Omental fat pad (tissue), 4 donors: ENCODE measurements around the gene XYLB. TPM values are rescaled to one million over a fixed set of nuclear protein-coding genes. Genes with fewer than 3 reads are reported as not detected.

Experiments used
- ATAC-seq: fragments of 150-250 bp; one replicate; pipeline ENCODE4 v1.9.1; 2016; ENCODE audit warnings: mild to moderate bottlenecking, moderate library complexity; ENCODE audit not compliant: low FRiP score
- DNase-seq: peaks from one replicate; pipeline ENCODE4 v3.0.0-alpha.2; 2019; ENCODE audit warnings: low spot score
- CTCF ChIP-seq, 3 donors: fragments of 450-650 bp; IDR thresholded peaks; one replicate each; pipeline ENCODE4 v1.5.1; 2016 to 2017; ENCODE audit warnings: antibody characterized with exemption in 3 of 3, mild to moderate bottlenecking in 3 of 3, moderate library complexity in 2 of 3
- total RNA-seq, 4 donors: library from RNA; depleted of rRNA; stranded (reverse); fragments of >200 nt; gene quantifications; one replicate each; pipeline ENCODE4 v1.1.0, GENCODE V29; 2016

XYLB gene
- total RNA-seq, 4 donors from 2014 or later, result 2.1 to 4.1 (median 3.3) TPM

- no peak for DNase-seq
- no peak for ATAC-seq
- TF ChIP-seq CTCF (IDR thresholded peaks at IDR 0.05), result no peak
Measured at GRCh38 chr3:38371541-38372213, 25.1 kb downstream of the XYLB start.

GRCh38 chr3:38372214-38372601, 25.6 kb downstream of the XYLB start:
- TF ChIP-seq CTCF (IDR thresholded peaks at IDR 0.05), result no peak
- DNase-seq, result no peak
- no peak for ATAC-seq

GRCh38 chr3:38374221-38374620, 27.6 kb downstream of the XYLB start:
- no peak for DNase-seq
- TF ChIP-seq CTCF (IDR thresholded peaks at IDR 0.05), result no peak
- no peak for ATAC-seq

GRCh38 chr3:38375072-38375471, 28.5 kb downstream of the XYLB start:
- ATAC-seq, result no peak
- no peak for TF ChIP-seq CTCF (IDR thresholded peaks at IDR 0.05)
- DNase-seq, result no peak

- ATAC-seq, result no peak
- no peak for TF ChIP-seq CTCF (IDR thresholded peaks at IDR 0.05)
- no peak for DNase-seq
Measured at GRCh38 chr3:38375488-38376097, 29.0 kb downstream of the XYLB start.

- no peak for DNase-seq
- ATAC-seq, result no peak
- TF ChIP-seq CTCF (IDR thresholded peaks at IDR 0.05), result no peak
Measured at GRCh38 chr3:38376098-38376816, 29.7 kb downstream of the XYLB start.
